Common myeloid progenitor, CD34-positive (primary cell): ENCODE data around the gene IGSF6. TPM values are rescaled to one million over a fixed set of nuclear protein-coding genes. Genes with fewer than 3 reads are reported as not detected.
"Not testable (repeated sequence)": the region's sequence is repeated elsewhere in the genome, so short reads cannot be mapped to it uniquely, and the experiment has no call there.

Experiments used
- CTCF ChIA-PET: fragments of 350-600 bp; sonication (Branson Sonifier 250); formaldehyde crosslinking; loops from one replicate; lab custom pipeline; 2021; ENCODE audit warnings: antibody characterized with exemption; lab: Charles Lee
- POLR2A ChIA-PET: fragments of 350-600 bp; sonication (Branson Sonifier 250); formaldehyde crosslinking; loops from one replicate; lab custom pipeline; 2021; ENCODE audit warnings: antibody characterized with exemption; lab: Charles Lee
- DNase-seq, 3 donors: peaks; one replicate each; pipeline versions ENCODE4 v3.0.0 to v3.0.0-alpha.2; 2013
- H3K27ac ChIP-seq, 2 experiments: 1 replicate in 1 of 2; 2 replicates in 1 of 2; pipeline ENCODE4 v1.7.0; 2013; ENCODE audit warnings: inconsistent platforms in 2 of 2, low read length in 2 of 2, mild to moderate bottlenecking in 2 of 2, low read depth in 1 of 2, moderate library complexity in 1 of 2; ENCODE audit not compliant: severe bottlenecking in 2 of 2, insufficient read depth in 1 of 2, poor library complexity in 1 of 2
- H3K27me3 ChIP-seq, 5 experiments: replicated peaks in 2 of 5; 1 replicate in 3 of 5; 2 replicates in 2 of 5; pipeline versions ENCODE4 v1.6.1 to v1.7.0; 2013; ENCODE audit warnings: low read length in 4 of 5, mild to moderate bottlenecking in 2 of 5, moderate library complexity in 2 of 5, inconsistent platforms in 1 of 5; ENCODE audit not compliant: insufficient read depth in 5 of 5, control insufficient read depth in 4 of 5
- H3K36me3 ChIP-seq, 4 experiments: 1 replicate in 2 of 4; 2 replicates in 2 of 4; pipeline versions ENCODE4 v1.6.1 to v1.7.0; 2013; ENCODE audit warnings: low read length in 3 of 4, control low read depth in 1 of 4, mild to moderate bottlenecking in 1 of 4; ENCODE audit not compliant: control insufficient read depth in 4 of 4, insufficient read depth in 4 of 4
- H3K4me1 ChIP-seq, 4 experiments: 1 replicate in 3 of 4; 2 replicates in 1 of 4; pipeline versions ENCODE4 v1.6.1 to v1.7.1; 2013; ENCODE audit warnings: low read length in 3 of 4, mild to moderate bottlenecking in 3 of 4, control low read depth in 1 of 4, inconsistent platforms in 1 of 4, moderate library complexity in 1 of 4; ENCODE audit not compliant: control insufficient read depth in 4 of 4, insufficient read depth in 4 of 4; ENCODE audit errors: control extremely low read depth in 1 of 4
- H3K4me3 ChIP-seq, 7 experiments: 1 replicate in 4 of 7; 2 replicates in 3 of 7; pipeline versions ENCODE4 v1.5.1 to v1.7.0; 2013; ENCODE audit warnings: mild to moderate bottlenecking in 7 of 7, low read length in 6 of 7, moderate library complexity in 6 of 7, inconsistent platforms in 2 of 7, low read depth in 2 of 7, control low read depth in 1 of 7; ENCODE audit not compliant: insufficient read depth in 4 of 7, control insufficient read depth in 1 of 7; ENCODE audit errors: extremely low read depth in 1 of 7
- H3K9me3 ChIP-seq, 5 experiments: 1 replicate in 4 of 5; 2 replicates in 1 of 5; pipeline versions ENCODE4 v1.6.1 to v1.7.1; 2013; ENCODE audit warnings: low read length in 4 of 5, mild to moderate bottlenecking in 2 of 5, inconsistent platforms in 1 of 5, low read depth in 1 of 5, moderate library complexity in 1 of 5; ENCODE audit not compliant: control insufficient read depth in 4 of 5, insufficient read depth in 2 of 5; ENCODE audit errors: control extremely low read depth in 1 of 5
- WGBS: methylation state at CpG from one replicate; pipeline ENCODE4 v1.1.5; 2013; ENCODE audit not compliant: insufficient coverage; 5-methylcytosine and 5-hydroxymethylcytosine counted together
- polyA plus RNA-seq: library from polyadenylated mRNA; unstranded; fragments of 120-200 nt; gene quantifications from one replicate; pipeline ENCODE4 v1.2.1, GENCODE V29; 2013

IGSF6 gene
- 3.2 TPM for polyA plus RNA-seq

DNA sequence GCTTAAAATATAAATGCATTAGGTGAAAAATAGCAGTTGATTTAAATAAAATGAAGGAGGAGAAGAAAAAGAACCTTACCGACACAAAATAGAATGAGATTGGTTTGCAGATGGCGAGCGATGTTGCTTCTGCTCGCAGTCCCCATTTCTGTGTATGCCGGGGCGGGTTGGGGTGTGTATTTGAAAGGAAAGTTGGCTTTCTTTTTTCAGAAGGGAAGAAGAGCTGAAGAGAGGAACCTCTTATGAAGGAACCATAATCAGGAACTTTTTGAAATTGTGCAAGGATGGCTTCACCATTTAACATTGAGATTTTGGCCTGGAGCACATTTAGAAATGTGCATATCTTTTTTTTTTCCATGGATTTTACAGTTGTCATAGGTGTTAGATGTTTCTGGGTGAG, at the start of gene IGSF6:
TSS of gene IGSF6 (minus strand) at position 156 of the 400 bp plus-strand sequence. CDS start at position 146, 10 bp downstream.
- 97% methylated on average over 6 of the region's 6 CpGs for WGBS
- Histone ChIP-seq H3K27ac (no peak within 1 kb of the TSS), H3K4me1 (peaks cover 11 to 83% (median 21%) of the 10 kb centered on the region in 4 experiments), H3K4me3 (peak within 1 kb of the TSS in 1 of 7 experiments; percentile 63), H3K27me3 (no peaks in the 10 kb centered on the region), H3K9me3 (no peaks in the 10 kb centered on the region), H3K36me3 (peaks cover 2 to 20% (median 9%) of the 10 kb centered on the region in 4 experiments)
- ChIA-PET CTCF (interaction anchor here (0.7 to 3.5 kb wide), 3 partner anchors 10 to 66 kb away, joined by 3 to 18 read pairs (median 5); no protein-coding TSS in a partner anchor), POLR2A (interaction anchor here (0.7 kb wide), 1 partner anchor 60 kb away, joined by 4 read pairs; no protein-coding TSS in a partner anchor)
- no peak for DNase-seq

DNA sequence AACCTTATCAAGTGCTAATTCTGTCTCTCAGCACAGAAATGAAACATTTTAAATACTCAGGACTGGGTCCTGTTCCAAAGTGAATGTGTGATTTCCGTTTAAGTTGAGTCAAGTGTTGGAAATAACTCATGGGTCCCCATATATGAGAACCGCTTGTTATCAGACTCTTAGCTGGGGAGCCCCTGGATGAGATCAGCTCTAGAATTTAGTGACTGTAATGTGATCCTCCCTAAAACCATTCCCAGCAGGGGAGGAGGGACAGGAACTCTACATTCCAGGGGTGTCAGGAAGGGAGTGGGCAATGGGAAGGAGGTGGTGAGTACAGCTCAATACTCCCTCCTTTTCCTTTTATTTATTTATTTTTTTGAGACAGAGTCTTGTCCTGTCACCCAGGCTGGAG, 48.9 kb upstream of the IGSF6 start:
- no CpG with 5 or more reads among the region's 2 CpGs for WGBS

DNA sequence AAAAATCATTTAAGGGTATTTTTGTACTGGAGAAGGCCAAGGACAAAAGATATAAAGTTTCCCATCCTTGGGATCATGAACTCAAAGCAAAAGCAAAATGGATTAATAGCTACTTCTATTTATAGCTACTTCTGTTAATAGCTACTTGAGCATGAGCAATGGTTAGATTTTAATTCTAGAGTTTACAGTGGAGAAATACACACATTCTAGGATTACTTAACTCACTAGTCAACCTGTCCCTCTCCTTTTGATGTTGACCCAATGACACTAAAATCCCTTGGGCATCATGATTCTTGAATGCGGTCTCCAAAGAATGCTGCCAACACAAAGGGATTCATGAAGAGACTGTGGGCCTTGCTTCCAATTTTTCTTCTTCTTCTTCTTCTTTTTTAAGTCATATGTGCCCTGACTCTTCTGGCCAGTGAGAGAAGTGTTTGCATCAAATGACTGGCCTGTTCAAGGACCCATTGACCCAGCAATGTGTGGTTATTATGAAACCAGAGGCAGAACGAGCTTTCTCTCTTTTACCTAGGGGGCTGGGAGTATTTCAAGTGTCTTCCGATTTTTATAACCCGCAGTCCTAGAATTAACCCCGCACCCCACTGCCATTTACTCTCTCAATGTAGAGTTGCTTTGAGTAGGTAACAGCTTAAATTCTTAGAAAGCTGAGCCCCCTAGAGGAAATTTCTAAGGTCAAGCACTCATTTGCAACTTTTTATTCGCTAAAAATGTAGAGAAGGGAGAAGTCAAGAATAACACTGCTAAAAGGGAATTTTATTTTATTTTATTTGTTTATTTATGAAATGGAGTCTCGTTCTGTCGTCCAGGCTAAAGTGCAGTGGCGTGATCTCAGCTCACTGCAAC, 46.0 kb upstream of the IGSF6 start:
- WGBS = 90% methylated on average over 6 of the region's 9 CpGs
- Histone ChIP-seq H3K9me3 (no peaks in the 10 kb centered on the region), H3K4me3 (no peak overlapping the region), H3K4me1 (no peaks in the 10 kb centered on the region), H3K36me3 (no peaks in the 10 kb centered on the region), H3K27ac (no peak overlapping the region), H3K27me3 (peaks cover 0 to 5% (median 0%) of the 10 kb centered on the region in 5 experiments)
- DNase-seq = no peak
- CTCF ChIA-PET = interaction anchor here (1.0 to 1.4 kb wide), 3 partner anchors 10 to 33 kb away, joined by 3 read pairs; no protein-coding TSS in a partner anchor
- POLR2A ChIA-PET = no interaction called here

More for the DNA sequence above, 48.9 kb upstream of the IGSF6 start:
- no peaks in the 10 kb centered on the region for H3K27me3 ChIP-seq
- no peak for DNase-seq
- no peaks in the 10 kb centered on the region for H3K36me3 ChIP-seq
- POLR2A ChIA-PET = no interaction called here
- H3K9me3 ChIP-seq = no peaks in the 10 kb centered on the region
- H3K27ac ChIP-seq = no peak overlapping the region
- H3K4me3 ChIP-seq = no peak overlapping the region
- no peaks in the 10 kb centered on the region for H3K4me1 ChIP-seq
- CTCF ChIA-PET = interaction anchor here (0.7 to 1.6 kb wide), 2 partner anchors 9 to 44 kb away, joined by 3 to 9 read pairs; no protein-coding TSS in a partner anchor

DNA sequence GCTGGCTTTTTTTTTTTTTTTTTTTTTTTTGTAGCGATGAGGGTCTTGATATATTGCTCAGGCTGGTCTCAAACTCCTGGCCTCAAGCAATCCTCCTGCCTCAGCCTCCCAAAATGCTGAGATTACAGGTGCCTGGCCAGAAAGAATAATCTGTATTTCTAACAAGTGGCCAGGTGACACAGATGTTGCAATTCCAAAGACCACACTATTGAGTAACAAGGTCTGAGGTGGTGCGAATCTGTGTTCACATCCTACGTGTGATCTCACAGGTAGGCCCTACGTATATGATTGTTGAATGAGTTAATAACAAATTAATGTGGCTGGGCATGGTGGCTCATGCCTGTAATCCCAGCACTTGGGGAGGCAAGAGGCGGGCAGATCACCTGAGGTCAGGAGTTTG, 44.6 kb upstream of the IGSF6 start:
- Histone ChIP-seq H3K27ac (no peak overlapping the region), H3K27me3 (peaks cover 0 to 5% (median 0%) of the 10 kb centered on the region in 5 experiments), H3K36me3 (no peaks in the 10 kb centered on the region), H3K4me3 (no peak overlapping the region), H3K9me3 (no peaks in the 10 kb centered on the region), H3K4me1 (no peaks in the 10 kb centered on the region)
- no peak for DNase-seq
- WGBS = 100% methylated on average over 2 of the region's 5 CpGs
- CTCF ChIA-PET = no interaction called here
- POLR2A ChIA-PET = no interaction called here

DNA sequence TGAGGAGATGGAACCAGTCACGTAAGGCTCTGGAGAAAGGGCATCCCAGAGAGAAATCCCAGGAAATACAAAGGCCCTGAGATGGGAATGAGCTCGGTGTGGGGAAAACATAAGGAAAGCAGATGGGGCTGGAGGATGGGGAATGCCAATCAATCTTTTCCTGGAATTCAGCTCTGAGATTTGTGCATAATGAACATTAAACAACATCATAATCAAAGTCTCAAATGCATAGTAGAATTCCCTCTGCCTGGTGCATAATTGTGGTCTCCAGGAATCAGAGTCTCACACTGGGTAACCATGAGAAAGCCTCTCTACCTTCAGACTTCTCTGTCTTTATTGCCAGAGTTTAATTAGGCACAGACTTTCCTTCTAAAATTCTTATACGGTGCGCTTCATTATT, 42.2 kb upstream of the IGSF6 start:
- Histone ChIP-seq H3K27ac (no peak overlapping the region), H3K4me3 (no peak overlapping the region), H3K4me1 (no peaks in the 10 kb centered on the region), H3K27me3 (peaks cover 0 to 5% (median 0%) of the 10 kb centered on the region in 5 experiments), H3K9me3 (no peaks in the 10 kb centered on the region), H3K36me3 (no peaks in the 10 kb centered on the region)
- ChIA-PET CTCF (interaction anchor here (0.8 to 2.0 kb wide), 3 partner anchors 11 to 21 kb away, joined by 3 to 4 read pairs (median 4); no protein-coding TSS in a partner anchor), POLR2A (no interaction called here)
- WGBS = 93% methylated on average over 3 of the region's 4 CpGs
- DNase-seq = no peak

GRCh38 chr16:21690967-21691366, 38.6 kb upstream of the IGSF6 start:
- H3K4me3 ChIP-seq, H3K4me1 ChIP-seq, POLR2A ChIA-PET, H3K27ac ChIP-seq, CTCF ChIA-PET, H3K36me3 ChIP-seq, H3K9me3 ChIP-seq, H3K27me3 ChIP-seq, DNase-seq: not testable (repeated sequence)
- WGBS = no CpG with 5 or more reads among the region's 4 CpGs

DNA sequence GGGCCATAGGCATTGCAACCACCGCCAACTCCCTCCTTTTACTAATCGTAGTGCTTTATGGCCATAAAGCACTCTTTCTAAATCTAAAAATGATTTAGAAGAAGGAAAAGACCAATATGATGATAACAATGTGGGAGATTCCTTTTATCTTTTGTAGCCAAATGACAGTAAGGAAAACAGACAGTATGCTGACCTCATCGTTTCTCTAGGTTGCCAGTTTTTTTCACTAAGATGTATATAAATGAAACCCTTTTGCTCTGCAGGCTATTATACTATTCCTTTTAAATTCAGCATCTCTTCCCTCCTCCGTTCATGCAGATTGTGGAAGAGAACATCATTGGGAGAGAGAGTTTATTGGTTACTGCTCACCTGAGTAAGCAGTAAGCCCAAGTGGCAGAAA, 36.7 kb upstream of the IGSF6 start:
- Histone ChIP-seq H3K4me1 (no peaks in the 10 kb centered on the region), H3K4me3 (no peak overlapping the region), H3K36me3 (no peaks in the 10 kb centered on the region), H3K9me3 (peaks cover 0 to 5% (median 0%) of the 10 kb centered on the region in 5 experiments), H3K27ac (no peak overlapping the region), H3K27me3 (peaks cover 0 to 3% (median 0%) of the 10 kb centered on the region in 5 experiments)
- CTCF ChIA-PET = no interaction called here
- WGBS = 100% methylated on average over 2 of the region's 4 CpGs
- POLR2A ChIA-PET = no interaction called here
- DNase-seq = no peak
